ENCODE data around the gene ARL16. TPM values are rescaled to one million over a fixed set of nuclear protein-coding genes. Genes with fewer than 3 reads are reported as not detected.

ARL16 gene
- total RNA-seq, 2 donors from 2014 or later, result 34.4 to 40.7 TPM

GRCh38 chr17:81696218-81696941 is 12.8 kb upstream of the ARL16 start:
- Histone ChIP-seq H3K27me3 (replicated peaks; ENCODE audit: insufficient read depth) (no peaks in the 10 kb centered on the region), H3K9me3 (no peaks in the 10 kb centered on the region), H3K4me3 (no peak overlapping the region), H3K27ac (no peak overlapping the region), H3K4me1 (ENCODE audit: control insufficient read depth in 1 of 2, low read depth in 2 of 2) (peaks cover 0 to 3% of the 10 kb centered on the region in 2 donors), H3K36me3 (peaks cover 70% of the 10 kb centered on the region)
- DNase-seq (ENCODE audit: low spot score) (no peak), ATAC-seq (ENCODE audit: insufficient number of reproducible peaks, low FRiP score, low read depth) (no peak)
- no peak for TF ChIP-seq CTCF (IDR thresholded peaks at IDR 0.05)

GRCh38 chr17:81695801-81696200 is 12.2 kb upstream of the ARL16 start:
- Histone ChIP-seq H3K36me3 (peaks cover 72% of the 10 kb centered on the region), H3K9me3 (no peaks in the 10 kb centered on the region), H3K4me1 (ENCODE audit: control insufficient read depth in 1 of 2, low read depth in 2 of 2) (no peaks in the 10 kb centered on the region), H3K27ac (no peak overlapping the region), H3K4me3 (no peak overlapping the region), H3K27me3 (replicated peaks; ENCODE audit: insufficient read depth) (no peaks in the 10 kb centered on the region)
- no peak for TF ChIP-seq CTCF (IDR thresholded peaks at IDR 0.05)
- ATAC-seq (ENCODE audit: insufficient number of reproducible peaks, low FRiP score, low read depth) (no peak), DNase-seq (ENCODE audit: low spot score) (no peak)

- ATAC-seq (ENCODE audit: insufficient number of reproducible peaks, low FRiP score, low read depth), result no peak
- H3K36me3 ChIP-seq, result peaks cover 75% of the 10 kb centered on the region
- no peak overlapping the region for H3K27ac ChIP-seq
- H3K4me3 ChIP-seq, result no peak overlapping the region
- no peak for DNase-seq (ENCODE audit: low spot score)
- no peaks in the 10 kb centered on the region for H3K9me3 ChIP-seq
- H3K4me1 ChIP-seq (ENCODE audit: control insufficient read depth in 1 of 2, low read depth in 2 of 2), result no peaks in the 10 kb centered on the region
- TF ChIP-seq CTCF (IDR thresholded peaks at IDR 0.05), result no peak
- H3K27me3 ChIP-seq (replicated peaks; ENCODE audit: insufficient read depth), result no peaks in the 10 kb centered on the region
These were observed 11.6 kb upstream of the ARL16 start for GRCh38 chr17:81695211-81695610.

- DNase-seq (ENCODE audit: low spot score) (no peak), ATAC-seq (ENCODE audit: insufficient number of reproducible peaks, low FRiP score, low read depth) (no peak)
- Histone ChIP-seq H3K4me3 (no peak overlapping the region), H3K27me3 (replicated peaks; ENCODE audit: insufficient read depth) (no peaks in the 10 kb centered on the region), H3K4me1 (ENCODE audit: control insufficient read depth in 1 of 2, low read depth in 2 of 2) (no peaks in the 10 kb centered on the region), H3K27ac (no peak overlapping the region), H3K36me3 (peaks cover 77% of the 10 kb centered on the region), H3K9me3 (no peaks in the 10 kb centered on the region)
- TF ChIP-seq CTCF (IDR thresholded peaks at IDR 0.05), result no peak
These were observed 11.2 kb upstream of the ARL16 start for GRCh38 chr17:81694810-81695209.

GRCh38 chr17:81693509-81694210 is 10.1 kb upstream of the ARL16 start:
- Histone ChIP-seq H3K9me3 (no peaks in the 10 kb centered on the region), H3K27me3 (replicated peaks; ENCODE audit: insufficient read depth) (no peaks in the 10 kb centered on the region), H3K36me3 (peaks cover 87% of the 10 kb centered on the region), H3K27ac (no peak overlapping the region), H3K4me3 (no peak overlapping the region), H3K4me1 (ENCODE audit: control insufficient read depth in 1 of 2, low read depth in 2 of 2) (no peaks in the 10 kb centered on the region)
- ATAC-seq (ENCODE audit: insufficient number of reproducible peaks, low FRiP score, low read depth), result no peak
- no peak for DNase-seq (ENCODE audit: low spot score)
- TF ChIP-seq CTCF (IDR thresholded peaks at IDR 0.05), result no peak

All from thoracic aorta (tissue), 2 donors.